HG03521 (cell line): Measurements from ENCODE around the gene LIMS4.
A peak's percentile ranks its signal among the peaks of the same experiment; 100 is the strongest.
"Not testable (repeated sequence)": the region's sequence is repeated elsewhere in the genome, so short reads cannot be mapped to it uniquely, and the experiment has no call there.

Experiments
- ATAC-seq: cut with Tn5 transposase; IDR thresholded peaks from one replicate; pipeline ENCODE4 v1.9.1; 2021; ENCODE audit warnings: mild to moderate bottlenecking, moderate library complexity; ENCODE audit not compliant: unreplicated experiment

The LIMS4 gene

GRCh38 chr2:110455080-110455670 lies 17.4 kb downstream of the LIMS4 start:
- not testable (repeated sequence) for ATAC-seq

DNA sequence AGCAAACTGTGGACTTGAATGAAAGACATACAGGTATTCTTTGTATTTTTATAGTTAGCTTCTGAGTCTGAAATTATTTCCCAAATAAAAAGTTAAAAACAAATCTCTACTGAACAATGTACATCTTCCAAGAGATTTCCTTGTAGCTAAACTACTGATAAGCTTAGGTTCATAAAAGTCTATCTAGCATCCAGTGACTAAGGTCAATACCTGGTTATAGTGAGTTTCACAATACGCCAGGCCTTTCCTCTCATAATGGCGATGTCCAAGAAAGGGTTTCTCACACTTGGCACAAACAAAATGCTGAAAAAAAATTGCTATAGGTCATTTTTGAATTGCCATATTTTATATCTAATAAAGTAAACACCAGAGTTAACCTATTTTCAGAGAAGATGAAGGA lies 21.7 kb downstream of the LIMS4 start:
- not testable (repeated sequence) for ATAC-seq

DNA sequence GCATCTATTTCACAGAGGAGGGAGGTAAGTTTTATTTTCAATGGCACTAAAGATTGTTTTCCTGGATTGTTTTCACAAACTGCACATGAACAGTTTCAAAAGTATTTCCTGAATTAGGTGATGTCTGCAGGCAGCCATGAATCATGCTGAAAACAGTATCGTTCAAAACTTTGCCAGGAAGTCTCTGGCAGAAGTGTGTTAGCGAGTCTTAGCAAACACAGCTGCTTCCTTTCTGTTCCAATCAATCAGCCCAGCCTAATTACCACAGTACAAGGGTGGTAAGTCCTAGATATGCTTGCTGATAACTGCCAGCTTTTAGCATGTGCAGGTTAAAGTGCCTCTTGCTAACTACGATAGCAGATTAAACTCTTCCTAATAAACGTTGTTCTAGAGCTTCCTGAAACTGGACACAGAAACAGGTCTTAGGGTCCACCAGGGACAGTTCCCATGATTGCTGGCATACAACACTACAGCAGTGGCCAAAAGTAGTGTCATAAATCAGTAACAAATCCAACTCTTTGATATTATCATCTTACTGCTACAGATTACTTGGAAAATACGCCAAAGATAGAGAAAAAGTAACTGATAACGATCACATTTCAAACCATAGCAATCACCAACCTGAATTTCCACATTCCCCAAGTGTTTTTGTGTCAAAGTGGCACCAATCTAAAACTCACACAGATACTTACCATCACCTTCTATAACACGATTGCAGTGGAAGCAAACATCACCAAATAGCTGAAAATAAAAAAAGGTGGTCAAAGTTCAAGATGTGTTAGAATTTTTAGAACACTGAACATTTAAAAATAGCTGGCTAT lies 23.3 kb downstream of the LIMS4 start:
- not testable (repeated sequence) for ATAC-seq

GRCh38 chr2:110446644-110447043 lies 26.0 kb downstream of the LIMS4 start:
- ATAC-seq = not testable (repeated sequence)

- ATAC-seq = not testable (repeated sequence)
Measured at GRCh38 chr2:110443305-110444005, 29.2 kb downstream of the LIMS4 start.

DNA sequence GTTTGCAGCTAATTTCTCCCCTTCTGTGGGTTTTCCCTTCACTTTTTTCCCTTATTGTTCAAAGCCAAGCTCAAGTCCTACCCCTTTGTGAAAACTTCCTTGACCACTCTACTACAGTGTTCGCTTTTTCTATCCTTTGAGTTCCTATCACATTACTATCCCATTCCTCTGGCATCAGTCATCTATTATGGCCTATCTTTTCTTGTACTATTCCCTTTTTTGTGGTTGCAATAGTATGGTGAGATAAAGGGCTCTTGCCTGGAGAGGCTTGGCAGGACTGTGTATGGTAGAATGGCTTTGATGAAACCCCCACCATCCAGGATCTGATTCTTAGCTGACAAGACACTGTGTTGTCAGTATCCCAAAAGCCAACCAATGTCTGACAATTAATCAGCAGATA lies 30.7 kb downstream of the LIMS4 start:
- not testable (repeated sequence) for ATAC-seq

- ATAC-seq = not testable (repeated sequence)
Measured at GRCh38 chr2:110434565-110434964, 38.1 kb downstream of the LIMS4 start.

- ATAC-seq = not testable (repeated sequence)
Measured at GRCh38 chr2:110425725-110426124, 46.9 kb downstream of the LIMS4 start.

- not testable (repeated sequence) for ATAC-seq
Measured at GRCh38 chr2:110424421-110424820, 48.2 kb downstream of the LIMS4 start.

DNA sequence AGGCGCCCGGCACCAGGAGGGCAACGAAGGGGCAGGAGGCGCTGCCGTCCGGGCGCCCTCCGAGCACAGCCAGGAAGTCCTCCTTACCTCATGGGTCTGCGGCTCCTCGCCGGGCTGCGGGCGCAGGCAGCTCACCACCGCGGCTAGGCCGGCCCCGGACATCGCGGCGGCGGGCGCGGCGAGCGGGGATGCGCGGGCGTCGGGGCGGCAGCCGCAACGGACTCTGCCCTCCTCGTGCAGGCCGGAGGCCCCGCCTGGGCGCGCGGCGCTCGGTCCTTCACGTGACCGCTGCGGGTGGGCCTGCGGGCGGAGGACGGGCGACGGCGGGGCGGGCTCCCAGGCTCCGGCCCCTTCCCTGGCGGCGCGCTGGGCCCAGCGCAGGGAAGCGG lies 49.0 kb downstream of the LIMS4 start:
- ATAC-seq = not testable (repeated sequence)

GRCh38 chr2:110422852-110423573 lies 49.6 kb downstream of the LIMS4 start:
- not testable (repeated sequence) for ATAC-seq

DNA sequence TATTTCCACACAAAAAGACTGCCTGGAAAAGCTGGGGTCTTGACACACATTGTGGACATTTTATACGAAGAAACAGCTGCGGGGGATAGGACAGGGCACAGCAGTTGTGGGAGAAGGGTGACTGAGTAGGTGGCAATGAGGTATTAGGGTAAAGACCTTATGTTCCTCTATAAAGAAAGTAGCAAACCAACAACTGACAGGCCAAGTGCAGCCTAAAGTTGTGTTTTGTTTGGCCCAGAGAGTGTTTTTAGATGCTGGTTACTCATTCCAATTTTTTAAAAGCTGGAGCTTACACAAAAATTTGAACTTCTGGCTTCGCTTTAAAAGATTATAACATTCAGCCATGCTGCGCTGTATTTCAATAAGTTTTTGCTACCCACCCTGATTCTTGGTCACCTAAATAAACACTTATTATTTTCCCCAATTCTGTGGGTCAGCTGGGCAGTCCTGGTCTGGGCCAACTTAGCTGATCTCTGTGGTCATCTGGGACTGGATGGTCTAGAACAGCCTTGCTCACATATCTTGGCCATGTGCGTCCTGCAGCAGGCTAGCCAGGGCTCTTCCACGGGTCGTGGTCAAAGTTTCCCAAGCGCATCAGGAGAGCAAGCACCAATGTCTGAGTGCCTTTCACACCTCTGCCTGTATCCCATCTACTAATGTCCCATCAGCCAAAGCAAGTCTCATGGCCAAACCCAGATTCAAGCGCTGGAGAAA lies 51.8 kb downstream of the LIMS4 start:
- ATAC-seq = not testable (repeated sequence)

GRCh38 chr2:110407142-110407541 lies 65.5 kb downstream of the LIMS4 start:
- ATAC-seq = not testable (repeated sequence)

DNA sequence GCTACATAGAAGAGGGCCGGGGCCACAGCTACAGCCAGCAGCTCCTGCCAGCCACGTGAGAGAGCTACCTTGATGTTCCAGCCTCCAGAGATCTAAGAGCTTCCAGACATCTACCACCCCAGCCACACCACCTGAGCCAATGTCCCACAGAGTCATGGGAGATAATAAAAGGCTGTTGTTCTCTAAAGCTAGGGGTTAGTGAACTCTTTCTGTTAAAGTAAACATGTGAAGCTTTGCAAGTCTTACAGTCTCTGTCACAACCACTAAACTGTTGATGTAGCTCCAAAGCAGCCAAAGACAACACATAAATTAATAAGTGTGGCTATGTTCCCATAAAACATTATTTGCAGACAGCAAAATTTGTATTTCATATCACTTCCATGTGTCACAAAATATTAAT lies 67.6 kb downstream of the LIMS4 start:
- not testable (repeated sequence) for ATAC-seq

GRCh38 chr2:110404246-110404645 lies 68.4 kb downstream of the LIMS4 start:
- ATAC-seq = not testable (repeated sequence)

- peak; percentile 64 for ATAC-seq
Measured at GRCh38 chr2:110401001-110401618, 71.5 kb downstream of the LIMS4 start.

GRCh38 chr2:110399378-110399777 lies 73.2 kb downstream of the LIMS4 start:
- ATAC-seq = not testable (repeated sequence)

DNA sequence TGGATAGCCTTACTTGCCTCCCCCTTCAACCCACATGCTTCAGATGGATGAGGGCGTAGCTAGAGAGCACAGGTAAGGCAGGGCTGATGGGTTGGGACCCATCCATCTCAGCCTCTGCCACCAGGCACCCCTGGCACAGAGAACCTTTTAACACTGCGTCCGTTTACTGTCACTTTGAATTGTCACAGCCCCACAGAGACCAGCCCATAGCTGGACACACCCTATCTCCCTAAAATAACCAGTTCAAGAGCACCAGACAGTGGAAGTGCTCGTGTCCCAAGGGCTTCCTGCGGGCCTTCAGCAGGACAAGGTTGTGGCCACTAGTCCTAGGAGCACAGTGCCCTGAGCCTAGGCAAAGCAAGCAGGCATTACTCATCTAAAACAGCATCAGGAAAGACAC lies 76.6 kb downstream of the LIMS4 start:
- ATAC-seq = not testable (repeated sequence)
